ENCODE results near the gene PCDHB15. TPM values are rescaled to one million over a fixed set of nuclear protein-coding genes. Genes with fewer than 3 reads are reported as not detected.

The PCDHB15 gene
- total RNA-seq = 0.15 and 0.17 TPM in 2 replicates

DNA sequence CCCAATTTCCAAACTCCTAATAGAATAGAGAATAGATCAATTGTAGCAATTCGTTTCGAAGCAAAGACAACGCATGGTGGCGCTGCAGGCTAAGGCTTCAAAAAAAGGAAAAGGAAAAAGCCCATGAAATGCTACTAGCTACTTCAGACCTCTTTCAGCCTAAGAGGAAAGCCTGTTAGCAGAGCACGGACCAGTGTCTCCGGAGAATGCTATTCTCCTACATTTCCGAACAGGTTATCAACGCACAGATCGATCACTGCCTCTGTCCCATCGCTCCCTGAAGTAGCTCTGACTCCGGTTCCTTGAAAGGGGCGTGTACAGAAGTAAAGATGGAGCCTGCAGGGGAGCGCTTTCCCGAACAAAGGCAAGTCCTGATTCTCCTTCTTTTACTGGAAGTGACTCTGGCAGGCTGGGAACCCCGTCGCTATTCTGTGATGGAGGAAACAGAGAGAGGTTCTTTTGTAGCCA is at the start of gene PCDHB15:
PCDHB15 (plus strand) TSS at position 146 of the 468 bp plus-strand sequence; CDS start at position 330, 184 bp downstream.

DNA sequence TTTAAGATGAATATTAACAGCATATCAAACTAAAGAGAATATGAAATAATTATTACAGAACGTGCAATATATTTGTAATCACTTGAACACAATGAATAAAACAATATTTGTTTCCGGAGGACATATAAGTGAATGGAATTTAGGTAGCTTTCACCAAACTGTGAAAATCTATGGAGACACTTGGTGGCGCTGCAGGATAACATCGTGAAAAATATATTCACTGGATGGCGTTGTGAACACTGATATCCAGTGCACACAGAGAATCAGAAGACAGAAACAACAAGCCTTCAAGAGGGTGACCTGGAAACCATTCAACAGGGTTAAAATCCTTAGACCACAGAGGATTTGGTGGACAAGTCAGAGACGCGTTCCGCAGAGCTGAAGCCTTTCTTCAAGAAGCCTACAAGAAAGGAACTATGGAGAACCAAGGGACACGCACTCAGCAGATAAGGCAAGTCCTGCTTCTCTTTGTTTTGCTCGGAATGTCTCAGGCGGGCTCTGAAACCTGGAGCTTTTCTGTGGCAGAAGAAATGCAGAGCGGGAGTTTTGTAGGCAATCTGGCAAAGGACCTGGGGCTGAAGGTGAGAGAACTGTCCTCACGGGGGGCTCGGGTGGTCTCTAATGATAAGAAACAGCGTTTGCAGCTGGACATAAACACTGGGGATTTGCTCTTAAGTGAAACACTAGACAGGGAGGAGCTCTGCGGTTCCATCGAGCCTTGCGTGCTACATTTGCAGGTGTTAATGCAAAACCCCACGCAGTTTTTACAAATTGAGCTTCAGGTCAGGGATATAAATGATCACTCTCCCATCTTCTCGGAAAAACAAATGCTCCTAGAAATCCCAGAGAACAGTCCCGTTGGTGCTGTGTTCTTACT is 45.6 kb upstream of the PCDHB15 start, which contains the start of gene PCDHB11:
PCDHB11 (plus strand) TSS at position 269 of the 877 bp plus-strand sequence; CDS start at position 417, 148 bp downstream.

DNA sequence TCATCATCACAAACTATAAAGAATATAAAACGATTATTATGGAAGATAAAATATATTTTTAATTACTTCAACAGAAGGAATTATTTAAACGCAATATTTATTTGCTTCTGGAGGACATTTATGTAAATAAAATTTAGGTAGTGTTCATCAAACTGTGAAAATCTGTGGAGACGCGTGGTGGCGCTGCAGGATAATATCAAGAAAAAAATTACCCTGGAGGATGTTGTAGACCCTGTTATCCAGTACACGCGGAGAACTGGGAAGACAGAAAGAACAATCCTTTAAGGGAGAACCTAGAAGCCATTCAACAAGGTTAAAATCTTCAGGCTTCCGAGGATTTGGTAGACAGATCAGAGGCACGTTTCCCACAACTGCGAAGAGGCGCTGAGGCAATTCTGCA is 36.7 kb upstream of the PCDHB15 start, which contains the start of gene PCDHB12:
PCDHB12 (plus strand) TSS at position 242 of the 400 bp plus-strand sequence. CDS start 189 bp downstream, outside the sequence.

DNA sequence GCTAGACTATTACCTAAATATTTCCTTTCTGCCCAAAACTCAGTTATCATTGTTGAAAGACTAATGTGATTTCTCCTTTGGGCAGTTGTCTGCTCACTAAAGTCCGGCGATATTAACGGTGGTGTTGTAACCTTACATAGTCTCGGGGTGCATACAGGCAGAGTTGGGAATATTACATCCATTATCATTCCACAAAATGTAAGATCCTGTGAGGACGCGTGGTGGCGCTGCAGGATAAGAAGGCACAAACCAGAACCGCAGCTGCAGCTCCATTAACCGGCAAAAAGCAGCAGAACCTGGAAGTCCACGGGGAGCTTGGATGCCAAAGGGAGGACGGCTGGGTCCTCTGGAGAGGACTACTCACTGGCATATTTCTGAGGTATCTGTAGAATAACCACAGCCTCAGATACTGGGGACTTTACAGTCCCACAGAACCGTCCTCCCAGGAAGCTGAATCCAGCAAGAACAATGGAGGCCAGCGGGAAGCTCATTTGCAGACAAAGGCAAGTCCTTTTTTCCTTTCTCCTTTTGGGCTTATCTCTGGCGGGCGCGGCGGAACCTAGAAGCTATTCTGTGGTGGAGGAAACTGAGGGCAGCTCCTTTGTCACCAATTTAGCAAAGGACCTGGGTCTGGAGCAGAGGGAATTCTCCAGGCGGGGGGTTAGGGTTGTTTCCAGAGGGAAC is 31.4 kb upstream of the PCDHB15 start, which contains the start of gene PCDHB13:
PCDHB13 (plus strand) TSS at position 264 of the 684 bp plus-strand sequence; CDS start at position 469, 205 bp downstream.

DNA sequence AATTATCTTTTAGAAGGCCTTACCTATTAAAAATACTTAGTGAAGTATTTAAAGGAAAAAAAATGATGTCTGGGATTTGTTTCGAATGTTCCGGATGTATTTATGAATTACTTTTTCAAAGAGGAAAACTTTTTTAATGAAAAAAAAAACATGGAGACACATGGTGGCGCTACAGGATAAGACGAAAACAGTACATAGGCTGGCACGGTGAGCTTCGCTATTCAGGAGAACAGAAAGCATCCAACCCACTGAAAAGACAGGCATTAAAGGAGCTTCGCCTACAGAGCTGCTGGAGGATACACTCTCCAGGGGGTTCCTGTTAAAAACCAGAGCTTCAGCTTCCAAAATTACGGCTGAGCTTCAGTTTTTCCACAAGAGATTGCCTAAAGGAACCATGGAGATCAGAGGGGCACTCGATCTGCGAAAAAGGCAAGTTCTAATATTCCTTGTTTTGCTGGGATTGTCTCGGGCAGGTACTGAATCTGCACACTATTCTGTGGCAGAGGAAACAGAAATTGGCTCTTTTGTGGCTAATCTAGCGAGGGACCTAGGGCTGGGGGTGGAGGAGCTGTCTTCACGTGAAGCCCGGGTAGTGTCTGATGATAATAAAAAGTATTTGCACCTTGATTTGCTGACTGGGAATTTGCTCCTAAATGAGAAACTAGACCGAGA is 21.9 kb upstream of the PCDHB15 start, which contains the start of gene PCDHB14:
PCDHB14 (plus strand) TSS at position 232 of the 672 bp plus-strand sequence; CDS start at position 395, 163 bp downstream.

Other genes with a start within 250 kb of the PCDHB15 start
- not detected in 2 replicates for gene PCDHB1, start 194.0 kb upstream of the PCDHB15 start, total RNA-seq
- gene PCDHB2, start 150.8 kb upstream of the PCDHB15 start, total RNA-seq = 0.34 and 0.45 TPM in 2 replicates
- gene PCDHB3, start 144.9 kb upstream of the PCDHB15 start, total RNA-seq = 0.15 and 0.17 TPM in 2 replicates
- gene PCDHB4, start 123.6 kb upstream of the PCDHB15 start, total RNA-seq = not detected in 2 replicates
- gene PCDHB5, start 110.2 kb upstream of the PCDHB15 start, total RNA-seq = 0.84 and 0.89 TPM in 2 replicates
- not detected in 2 replicates for gene PCDHB6, start 95.3 kb upstream of the PCDHB15 start, total RNA-seq
- gene PCDHB7, start 72.8 kb upstream of the PCDHB15 start, total RNA-seq = 0.15 and 0.17 TPM in 2 replicates
- gene PCDHB8, start 67.6 kb upstream of the PCDHB15 start, total RNA-seq = not detected in 2 replicates
- gene PCDHB16, start 63.0 kb upstream of the PCDHB15 start, total RNA-seq = under 0.01 TPM in 1 of 2 replicates, not detected in the other
- gene PCDHB9, start 58.2 kb upstream of the PCDHB15 start, total RNA-seq = not detected in 2 replicates
- under 0.01 and 0.15 TPM in 2 replicates for gene PCDHB10, start 53.0 kb upstream of the PCDHB15 start, total RNA-seq
- under 0.01 TPM in 2 replicates for gene PCDHB11, start 45.8 kb upstream of the PCDHB15 start, total RNA-seq
- gene PCDHB12, start 36.7 kb upstream of the PCDHB15 start, total RNA-seq = not detected in 2 replicates
- gene PCDHB13, start 31.5 kb upstream of the PCDHB15 start, total RNA-seq = under 0.01 TPM in 2 replicates
- under 0.01 TPM in 1 of 2 replicates, not detected in the other for gene PCDHB14, start 22.1 kb upstream of the PCDHB15 start, total RNA-seq
- gene SLC25A2, start 58.7 kb downstream of the PCDHB15 start, total RNA-seq = not detected in 2 replicates
- 31.8 and 38.5 TPM in 2 replicates for gene TAF7, start 75.4 kb downstream of the PCDHB15 start, total RNA-seq
- under 0.01 and 0.15 TPM in 2 replicates for gene PCDHGA1, start 85.1 kb downstream of the PCDHB15 start, total RNA-seq
- 0.50 and 0.59 TPM in 2 replicates for gene PCDHGA2, start 93.4 kb downstream of the PCDHB15 start, total RNA-seq
- 0.15 and 0.34 TPM in 2 replicates for gene PCDHGA3, start 98.4 kb downstream of the PCDHB15 start, total RNA-seq
- 0.30 and 0.34 TPM in 2 replicates for gene PCDHGB1, start 104.7 kb downstream of the PCDHB15 start, total RNA-seq
- gene PCDHGA4, start 109.6 kb downstream of the PCDHB15 start, total RNA-seq = 1.0 and 1.3 TPM in 2 replicates
- 0.50 and 0.59 TPM in 2 replicates for gene PCDHGB2, start 114.6 kb downstream of the PCDHB15 start, total RNA-seq
- 0.15 and 0.34 TPM in 2 replicates for gene PCDHGA5, start 118.8 kb downstream of the PCDHB15 start, total RNA-seq
- gene PCDHGB3, start 124.8 kb downstream of the PCDHB15 start, total RNA-seq = 0.45 and 0.50 TPM in 2 replicates
- 0.67 and 1.0 TPM in 2 replicates for gene PCDHGA6, start 128.5 kb downstream of the PCDHB15 start, total RNA-seq
- gene PCDHGA7, start 137.3 kb downstream of the PCDHB15 start, total RNA-seq = 0.50 and 0.89 TPM in 2 replicates
- gene PCDHGB4, start 142.3 kb downstream of the PCDHB15 start, total RNA-seq = 4.0 and 4.4 TPM in 2 replicates
- 0.15 and 0.67 TPM in 2 replicates for gene PCDHGA8, start 147.2 kb downstream of the PCDHB15 start, total RNA-seq
- gene PCDHGB5, start 152.6 kb downstream of the PCDHB15 start, total RNA-seq = 10.6 and 13.8 TPM in 2 replicates
- gene PCDHGA9, start 157.4 kb downstream of the PCDHB15 start, total RNA-seq = 1.7 and 1.9 TPM in 2 replicates
- gene PCDHGB6, start 162.6 kb downstream of the PCDHB15 start, total RNA-seq = 1.3 and 2.1 TPM in 2 replicates
- gene PCDHGA10, start 167.6 kb downstream of the PCDHB15 start, total RNA-seq = 4.9 and 5.2 TPM in 2 replicates
- gene PCDHGB7, start 172.3 kb downstream of the PCDHB15 start, total RNA-seq = 6.1 and 7.2 TPM in 2 replicates
- 10.9 and 11.6 TPM in 2 replicates for gene PCDHGA11, start 175.7 kb downstream of the PCDHB15 start, total RNA-seq
- 7.7 and 8.4 TPM in 2 replicates for gene PCDHGA12, start 185.1 kb downstream of the PCDHB15 start, total RNA-seq
- gene PCDHGC3, start 230.6 kb downstream of the PCDHB15 start, total RNA-seq = 39.3 and 42.2 TPM in 2 replicates
- 0.17 and 0.30 TPM in 2 replicates for gene PCDHGC4, start 239.6 kb downstream of the PCDHB15 start, total RNA-seq
- 0.17 and 0.30 TPM in 2 replicates for gene PCDHGC5, start 243.7 kb downstream of the PCDHB15 start, total RNA-seq

Data from bronchus fibroblast of lung (primary cell).